ENCODE measurements around the gene KCNIP1.

DNA sequence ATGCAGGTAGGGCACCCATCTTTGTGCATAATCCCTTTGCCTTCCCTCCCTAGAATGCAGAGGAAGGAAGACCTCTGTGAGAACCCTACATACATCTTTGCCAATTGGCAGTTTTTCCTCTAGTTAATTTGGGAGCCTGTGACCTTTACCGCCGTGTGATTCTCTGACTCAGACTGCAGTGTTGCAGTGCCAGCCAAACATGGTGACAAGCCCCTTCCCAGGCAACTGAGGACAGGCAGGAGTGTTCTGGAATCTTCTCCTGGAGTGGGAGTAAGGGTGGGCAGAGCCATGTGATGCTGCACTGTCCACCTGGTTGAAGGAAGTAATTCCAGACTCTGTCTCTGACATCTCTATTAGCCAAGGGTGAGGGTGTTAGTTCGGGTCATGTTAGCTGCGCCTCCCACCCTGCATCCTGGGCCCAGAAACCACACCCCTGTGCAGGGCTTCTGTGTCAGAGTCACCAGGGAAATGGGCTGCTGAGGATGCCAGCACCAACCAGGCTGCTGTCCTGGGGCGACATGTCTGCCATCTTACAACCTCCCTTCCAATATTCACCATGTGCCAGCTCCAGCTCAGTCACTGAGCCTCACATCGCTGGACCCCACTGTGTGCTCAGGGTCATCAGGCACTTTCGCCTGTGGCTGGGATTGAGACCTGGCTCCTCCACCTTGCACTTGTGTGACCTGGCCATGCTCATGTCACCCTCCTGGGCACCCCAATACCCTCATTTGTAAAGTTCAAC lies 21.8 kb downstream of the KCNIP1 start:
- no peak for TF ChIP-seq EZH2 (IDR thresholded peaks at IDR 0.05; ENCODE audit: low read depth, low read length, severe bottlenecking)
- TF ChIP-seq, protein P1, sequence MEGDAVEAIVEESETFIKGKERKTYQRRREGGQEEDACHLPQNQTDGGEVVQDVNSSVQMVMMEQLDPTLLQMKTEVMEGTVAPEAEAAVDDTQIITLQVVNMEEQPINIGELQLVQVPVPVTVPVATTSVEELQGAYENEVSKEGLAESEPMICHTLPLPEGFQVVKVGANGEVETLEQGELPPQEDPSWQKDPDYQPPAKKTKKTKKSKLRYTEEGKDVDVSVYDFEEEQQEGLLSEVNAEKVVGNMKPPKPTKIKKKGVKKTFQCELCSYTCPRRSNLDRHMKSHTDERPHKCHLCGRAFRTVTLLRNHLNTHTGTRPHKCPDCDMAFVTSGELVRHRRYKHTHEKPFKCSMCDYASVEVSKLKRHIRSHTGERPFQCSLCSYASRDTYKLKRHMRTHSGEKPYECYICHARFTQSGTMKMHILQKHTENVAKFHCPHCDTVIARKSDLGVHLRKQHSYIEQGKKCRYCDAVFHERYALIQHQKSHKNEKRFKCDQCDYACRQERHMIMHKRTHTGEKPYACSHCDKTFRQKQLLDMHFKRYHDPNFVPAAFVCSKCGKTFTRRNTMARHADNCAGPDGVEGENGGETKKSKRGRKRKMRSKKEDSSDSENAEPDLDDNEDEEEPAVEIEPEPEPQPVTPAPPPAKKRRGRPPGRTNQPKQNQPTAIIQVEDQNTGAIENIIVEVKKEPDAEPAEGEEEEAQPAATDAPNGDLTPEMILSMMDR (IDR thresholded peaks at IDR 0.05; ENCODE audit: control extremely low read depth in 1 of 3, insufficient read depth in 1 of 3, low read depth in 1 of 3, low read length in 3 of 3): no peak

Data from H1 (cell line).